Measurements from ENCODE around the gene CD68.

Gene CD68

GRCh38 chr17:7561028-7561575, 18.3 kb upstream of the CD68 start:
- DNase-seq = peak; percentile 87 to 94
- Histone ChIP-seq H3K4me3 (peak overlapping the region; percentile 86 to 99), H3K27me3 (no peaks in the 10 kb centered on the region), H3K4me1 (peaks cover 0 to 76% (median 62%) of the 10 kb centered on the region in 4 donors), H3K27ac (peak overlapping the region; percentile 95 to 96), H3K9me3 (no peaks in the 10 kb centered on the region), H3K36me3 (peaks cover 22 to 33% (median 23%) of the 10 kb centered on the region in 3 donors)
- TF ChIP-seq CTCF (IDR thresholded peaks at IDR 0.05) = peak; percentile 87 to 91
- intact Hi-C loops (cut with DNase I; ENCODE audit: low total_unique reads) = loop anchor here (1.0 to 10.0 kb wide), 5 partner anchors 47 to 306 kb away; partner anchors contain the start of genes CTDNEP1, ELP5, FGF11 and KCTD11

GRCh38 chr17:7561589-7562207, 17.7 kb upstream of the CD68 start, which contains the start of gene SENP3:
Gene SENP3, plus strand, starts transcription at chr17:7561919. Its CDS starts 1,158 bp downstream, at chr17:7563077.
- no peak for TF ChIP-seq CTCF (IDR thresholded peaks at IDR 0.05)
- H3K36me3 ChIP-seq = peaks cover 27 to 39% (median 29%) of the 10 kb centered on the region in 3 donors
- H3K4me3 ChIP-seq = peak within 1 kb of the TSS; percentile 86 to 99
- peaks cover 0 to 76% (median 62%) of the 10 kb centered on the region in 4 donors for H3K4me1 ChIP-seq
- intact Hi-C loops (cut with DNase I; ENCODE audit: low total_unique reads) = loop anchor here (1.0 to 10.0 kb wide), 5 partner anchors 47 to 307 kb away; partner anchors contain the start of genes CTDNEP1, ELP5, FGF11 and KCTD11
- H3K27me3 ChIP-seq = no peaks in the 10 kb centered on the region
- DNase-seq = peak; percentile 86 to 93
- H3K27ac ChIP-seq = peak within 1 kb of the TSS; percentile 95 to 96
- H3K9me3 ChIP-seq = no peaks in the 10 kb centered on the region

- TF ChIP-seq CTCF (IDR thresholded peaks at IDR 0.05) = no peak
- Histone ChIP-seq H3K36me3 (peaks cover 32 to 44% (median 34%) of the 10 kb centered on the region in 3 donors), H3K27me3 (no peaks in the 10 kb centered on the region), H3K9me3 (no peaks in the 10 kb centered on the region), H3K27ac (peak overlapping the region; percentile 95 to 96), H3K4me3 (peak overlapping the region; percentile 86 to 99), H3K4me1 (peaks cover 0 to 72% (median 61%) of the 10 kb centered on the region in 4 donors)
- DNase-seq = no peak
- intact Hi-C loops (cut with DNase I; ENCODE audit: low total_unique reads) = loop anchor here (5.0 to 10.0 kb wide), 4 partner anchors 63 to 307 kb away; partner anchors contain the start of genes CTDNEP1, ELP5, FGF11 and KCTD11
These were observed 17.2 kb upstream of the CD68 start for GRCh38 chr17:7562208-7562605.

- TF ChIP-seq CTCF (IDR thresholded peaks at IDR 0.05) = no peak
- intact Hi-C loops (cut with DNase I; ENCODE audit: low total_unique reads) = loop anchor here (5.0 to 10.0 kb wide), 4 partner anchors 62 to 308 kb away; partner anchors contain the start of genes CTDNEP1, ELP5, FGF11 and KCTD11
- Histone ChIP-seq H3K36me3 (peaks cover 37 to 52% (median 41%) of the 10 kb centered on the region in 3 donors), H3K27ac (peak overlapping the region in 1 of 2 donors; percentile 96), H3K27me3 (no peaks in the 10 kb centered on the region), H3K4me3 (peak overlapping the region in 1 of 2 donors; percentile 99), H3K4me1 (peaks cover 0 to 64% (median 50%) of the 10 kb centered on the region in 4 donors), H3K9me3 (no peaks in the 10 kb centered on the region)
- DNase-seq = no peak
These were observed 16.1 kb upstream of the CD68 start for GRCh38 chr17:7563115-7563869.

- Histone ChIP-seq H3K4me1 (peaks cover 0 to 24% (median 12%) of the 10 kb centered on the region in 4 donors), H3K27ac (no peak overlapping the region), H3K36me3 (peaks cover 44 to 82% (median 53%) of the 10 kb centered on the region in 3 donors), H3K27me3 (no peaks in the 10 kb centered on the region), H3K4me3 (no peak overlapping the region), H3K9me3 (no peaks in the 10 kb centered on the region)
- DNase-seq = no peak
- intact Hi-C loops (cut with DNase I; ENCODE audit: low total_unique reads) = loop anchor here (10.0 kb wide), 2 partner anchors 55 to 315 kb away; partner anchors contain the start of genes CTDNEP1, ELP5 and SAT2
- no peak for TF ChIP-seq CTCF (IDR thresholded peaks at IDR 0.05)
These were observed 9.9 kb upstream of the CD68 start for GRCh38 chr17:7569571-7569970.
